ENCODE data around the gene RMP24.

The RMP24 gene

DNA sequence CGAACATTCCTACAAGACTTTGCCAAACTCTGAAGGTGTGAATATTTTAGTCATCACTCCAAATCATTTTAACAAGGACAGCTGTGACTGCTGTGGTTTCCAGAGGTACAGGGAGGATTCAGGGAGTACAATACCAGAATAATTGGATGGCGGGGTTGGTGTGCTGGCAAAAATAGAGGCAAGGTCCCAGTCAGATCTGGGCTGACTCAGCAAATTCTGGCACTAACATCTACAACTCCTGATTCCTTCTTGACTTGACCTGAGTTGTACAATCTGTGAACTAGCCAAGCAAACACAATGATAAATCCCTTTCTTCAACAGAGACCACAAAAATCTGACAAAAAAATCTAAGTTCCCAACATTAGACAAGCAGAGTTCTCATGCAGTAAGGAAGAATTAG lies 40.4 kb downstream of the RMP24 start:
- Histone ChIP-seq H3K4me1 (ENCODE audit: control insufficient read depth in 5 of 5, insufficient read depth in 5 of 5, low read length in 5 of 5) (no peaks in the 10 kb centered on the region), H3K27me3 (ENCODE audit: control insufficient read depth in 3 of 3, insufficient read depth in 3 of 3, low read length in 2 of 3) (no peaks in the 10 kb centered on the region), H3K27ac (ENCODE audit: low read depth in 1 of 2, low read length in 1 of 2) (no peak overlapping the region), H3K9ac (ENCODE audit: insufficient read depth in 1 of 2, low read length in 2 of 2) (no peak overlapping the region), H3K4me3 (no peak overlapping the region), H3K9me3 (ENCODE audit: control insufficient read depth in 4 of 4, insufficient read depth in 3 of 4, low read length in 3 of 4) (peaks cover 0 to 2% (median 0%) of the 10 kb centered on the region in 4 donors), H3K36me3 (ENCODE audit: control insufficient read depth in 4 of 4, insufficient read depth in 4 of 4, low read length in 4 of 4) (no peaks in the 10 kb centered on the region)
- WGBS, 2 donors, result 97 to 98% methylated on average over 2 of the region's 2 CpGs
- no peak for DNase-seq
- TF ChIP-seq, protein P1, sequence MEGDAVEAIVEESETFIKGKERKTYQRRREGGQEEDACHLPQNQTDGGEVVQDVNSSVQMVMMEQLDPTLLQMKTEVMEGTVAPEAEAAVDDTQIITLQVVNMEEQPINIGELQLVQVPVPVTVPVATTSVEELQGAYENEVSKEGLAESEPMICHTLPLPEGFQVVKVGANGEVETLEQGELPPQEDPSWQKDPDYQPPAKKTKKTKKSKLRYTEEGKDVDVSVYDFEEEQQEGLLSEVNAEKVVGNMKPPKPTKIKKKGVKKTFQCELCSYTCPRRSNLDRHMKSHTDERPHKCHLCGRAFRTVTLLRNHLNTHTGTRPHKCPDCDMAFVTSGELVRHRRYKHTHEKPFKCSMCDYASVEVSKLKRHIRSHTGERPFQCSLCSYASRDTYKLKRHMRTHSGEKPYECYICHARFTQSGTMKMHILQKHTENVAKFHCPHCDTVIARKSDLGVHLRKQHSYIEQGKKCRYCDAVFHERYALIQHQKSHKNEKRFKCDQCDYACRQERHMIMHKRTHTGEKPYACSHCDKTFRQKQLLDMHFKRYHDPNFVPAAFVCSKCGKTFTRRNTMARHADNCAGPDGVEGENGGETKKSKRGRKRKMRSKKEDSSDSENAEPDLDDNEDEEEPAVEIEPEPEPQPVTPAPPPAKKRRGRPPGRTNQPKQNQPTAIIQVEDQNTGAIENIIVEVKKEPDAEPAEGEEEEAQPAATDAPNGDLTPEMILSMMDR (IDR thresholded peaks at IDR 0.05; ENCODE audit: control extremely low read depth, extremely low read depth), result no peak
- no peak for ATAC-seq (ENCODE audit: insufficient read depth, low FRiP score)

DNA sequence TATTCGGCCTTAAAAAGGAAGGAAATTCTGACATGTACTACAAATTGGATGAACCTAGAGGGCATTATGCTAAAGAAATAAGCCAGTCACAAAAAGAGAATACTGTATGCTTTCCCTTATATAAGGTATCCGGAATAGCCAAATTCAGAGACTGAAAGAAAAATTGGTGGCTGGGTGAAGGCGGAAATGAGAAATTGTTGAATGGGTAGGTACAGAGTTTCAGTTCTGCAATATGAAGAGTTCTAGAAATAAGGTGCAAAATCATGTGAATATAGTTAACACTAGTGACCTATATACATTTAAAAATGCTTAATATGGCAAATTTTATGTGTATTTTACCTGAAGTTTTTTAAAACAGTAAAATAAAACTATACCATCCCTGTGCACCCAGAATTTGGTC lies 43.1 kb downstream of the RMP24 start:
- WGBS, 2 donors, result 92 to 93% methylated on average over 3 of the region's 3 CpGs
- ATAC-seq (ENCODE audit: insufficient read depth, low FRiP score), result no peak

DNA sequence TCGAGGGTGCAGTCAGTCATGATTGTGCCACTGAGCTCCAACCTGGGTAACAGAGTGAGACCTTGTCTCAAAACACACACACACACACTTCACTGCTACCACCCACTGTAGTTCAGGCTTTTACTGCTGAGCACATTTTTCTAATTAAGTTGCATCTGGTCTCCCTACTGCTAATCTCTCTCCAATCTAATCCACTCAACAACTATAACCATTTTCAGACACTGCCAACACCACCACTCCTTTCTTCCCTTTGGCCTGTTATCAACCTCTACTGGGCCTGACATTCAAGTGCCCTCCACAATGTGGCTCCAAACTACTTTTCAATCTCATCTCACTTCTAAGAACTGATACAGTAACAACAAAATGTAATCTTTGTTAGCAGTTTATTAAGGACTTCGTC lies 44.8 kb downstream of the RMP24 start:
- Histone ChIP-seq H3K4me3 (no peak overlapping the region), H3K9me3 (ENCODE audit: control insufficient read depth in 4 of 4, insufficient read depth in 3 of 4, low read length in 3 of 4) (no peaks in the 10 kb centered on the region), H3K27ac (ENCODE audit: low read depth in 1 of 2, low read length in 1 of 2) (no peak overlapping the region), H3K4me1 (ENCODE audit: control insufficient read depth in 5 of 5, insufficient read depth in 5 of 5, low read length in 5 of 5) (no peaks in the 10 kb centered on the region), H3K36me3 (ENCODE audit: control insufficient read depth in 4 of 4, insufficient read depth in 4 of 4, low read length in 4 of 4) (no peaks in the 10 kb centered on the region), H3K9ac (ENCODE audit: insufficient read depth in 1 of 2, low read length in 2 of 2) (no peak overlapping the region), H3K27me3 (ENCODE audit: control insufficient read depth in 3 of 3, insufficient read depth in 3 of 3, low read length in 2 of 3) (no peaks in the 10 kb centered on the region)
- DNase-seq, result no peak
- 88 to 94% methylated on average over 2 of the region's 2 CpGs for WGBS, 2 donors
- TF ChIP-seq, protein P1 (IDR thresholded peaks at IDR 0.05; ENCODE audit: control extremely low read depth, extremely low read depth), result no peak
- no peak for ATAC-seq (ENCODE audit: insufficient read depth, low FRiP score)

More for the DNA sequence above, 43.1 kb downstream of the RMP24 start:
- TF ChIP-seq, protein P1 (IDR thresholded peaks at IDR 0.05; ENCODE audit: control extremely low read depth, extremely low read depth), result no peak
- H3K27ac ChIP-seq (ENCODE audit: low read depth in 1 of 2, low read length in 1 of 2), result no peak overlapping the region
- DNase-seq, result no peak
- H3K9ac ChIP-seq (ENCODE audit: insufficient read depth in 1 of 2, low read length in 2 of 2), result no peak overlapping the region
- no peaks in the 10 kb centered on the region for H3K27me3 ChIP-seq (ENCODE audit: control insufficient read depth in 3 of 3, insufficient read depth in 3 of 3, low read length in 2 of 3)
- H3K4me3 ChIP-seq, result no peak overlapping the region
- H3K9me3 ChIP-seq (ENCODE audit: control insufficient read depth in 4 of 4, insufficient read depth in 3 of 4, low read length in 3 of 4), result no peaks in the 10 kb centered on the region
- H3K4me1 ChIP-seq (ENCODE audit: control insufficient read depth in 5 of 5, insufficient read depth in 5 of 5, low read length in 5 of 5), result no peaks in the 10 kb centered on the region
- H3K36me3 ChIP-seq (ENCODE audit: control insufficient read depth in 4 of 4, insufficient read depth in 4 of 4, low read length in 4 of 4), result no peaks in the 10 kb centered on the region

DNA sequence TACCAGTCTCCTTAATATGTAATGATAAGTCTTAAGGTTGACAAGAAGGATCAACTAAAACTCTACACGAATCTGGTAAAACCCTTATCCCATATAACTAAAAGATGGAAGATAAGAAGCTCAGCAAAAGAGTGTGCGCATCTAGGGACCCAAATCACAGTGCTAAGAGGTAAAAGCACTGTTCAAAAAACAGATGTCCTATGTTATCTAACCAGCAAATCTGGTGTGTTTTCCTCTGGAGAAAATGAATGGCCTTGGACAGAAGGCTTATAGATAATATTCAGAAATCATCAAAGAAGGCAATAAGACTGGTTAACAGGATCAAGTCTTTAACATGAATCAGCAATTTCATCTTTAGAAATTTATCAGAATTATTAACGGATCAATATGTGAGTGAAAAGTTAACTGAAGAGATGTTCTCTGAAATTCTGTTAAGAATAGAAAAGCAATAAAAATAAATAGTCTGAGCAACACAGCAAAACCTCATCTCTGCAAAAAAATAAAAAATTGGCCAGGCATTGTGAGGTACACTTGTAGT lies 47.8 kb downstream of the RMP24 start:
- peaks cover 0 to 8% (median 3%) of the 10 kb centered on the region in 5 donors for H3K4me1 ChIP-seq (ENCODE audit: control insufficient read depth in 5 of 5, insufficient read depth in 5 of 5, low read length in 5 of 5)
- H3K9ac ChIP-seq (ENCODE audit: insufficient read depth in 1 of 2, low read length in 2 of 2), result no peak overlapping the region
- TF ChIP-seq, protein P1 (IDR thresholded peaks at IDR 0.05; ENCODE audit: control extremely low read depth, extremely low read depth), result no peak
- H3K36me3 ChIP-seq (ENCODE audit: control insufficient read depth in 4 of 4, insufficient read depth in 4 of 4, low read length in 4 of 4), result peaks cover 0 to 3% (median under 1%) of the 10 kb centered on the region in 4 donors
- WGBS, 2 donors, result 91 to 94% methylated on average over 3 of the region's 3 CpGs
- no peaks in the 10 kb centered on the region for H3K9me3 ChIP-seq (ENCODE audit: control insufficient read depth in 4 of 4, insufficient read depth in 3 of 4, low read length in 3 of 4)
- DNase-seq (no peak), ATAC-seq (ENCODE audit: insufficient read depth, low FRiP score) (no peak)
- H3K4me3 ChIP-seq, result no peak overlapping the region
- H3K27me3 ChIP-seq (ENCODE audit: control insufficient read depth in 3 of 3, insufficient read depth in 3 of 3, low read length in 2 of 3), result no peaks in the 10 kb centered on the region
- no peak overlapping the region for H3K27ac ChIP-seq (ENCODE audit: low read depth in 1 of 2, low read length in 1 of 2)
